GM21447 (cell line): ENCODE results near the gene KLK13.

Source experiments
- ATAC-seq: cut with Tn5 transposase; IDR thresholded peaks from one replicate; pipeline ENCODE4 v1.9.1; 2021; ENCODE audit not compliant: unreplicated experiment

The KLK13 gene

DNA sequence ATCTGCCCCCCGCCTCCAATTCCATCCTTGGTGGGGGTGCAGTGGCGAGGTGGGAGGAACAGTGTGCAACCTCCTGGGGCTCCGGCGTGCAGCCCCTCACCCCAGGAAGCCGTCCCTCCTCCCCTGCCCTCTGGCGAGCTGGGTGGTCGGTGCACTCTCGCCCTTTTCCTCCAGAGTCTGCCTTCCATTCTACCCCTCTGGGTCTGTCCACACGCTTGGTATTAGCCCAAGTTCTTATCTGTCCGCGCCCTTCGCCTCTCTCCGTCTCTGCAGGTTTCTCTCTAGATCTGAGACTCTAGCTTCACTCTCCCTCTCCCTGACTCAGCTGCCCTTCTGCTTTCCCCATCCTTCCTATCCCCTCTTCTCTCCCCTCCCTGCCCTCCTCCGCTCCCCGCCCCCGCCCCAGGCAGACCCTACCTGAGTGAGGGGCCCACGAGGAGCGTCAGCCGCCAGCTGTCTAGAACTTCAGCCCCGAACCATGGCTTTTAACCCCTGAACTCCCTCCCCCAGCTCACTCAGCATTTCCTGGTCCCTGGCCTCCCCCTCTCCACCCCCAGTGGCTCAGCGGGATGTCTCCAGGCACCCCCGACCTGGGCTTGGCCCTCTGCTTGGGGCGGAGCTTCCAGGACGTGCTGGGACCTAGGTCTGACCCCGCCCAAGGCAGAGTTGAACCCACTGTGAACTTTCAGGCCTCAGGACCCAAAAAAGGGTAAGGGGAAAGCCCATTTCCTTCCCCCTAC lies 499 bp upstream of the KLK13 start:
- no peak for ATAC-seq

DNA sequence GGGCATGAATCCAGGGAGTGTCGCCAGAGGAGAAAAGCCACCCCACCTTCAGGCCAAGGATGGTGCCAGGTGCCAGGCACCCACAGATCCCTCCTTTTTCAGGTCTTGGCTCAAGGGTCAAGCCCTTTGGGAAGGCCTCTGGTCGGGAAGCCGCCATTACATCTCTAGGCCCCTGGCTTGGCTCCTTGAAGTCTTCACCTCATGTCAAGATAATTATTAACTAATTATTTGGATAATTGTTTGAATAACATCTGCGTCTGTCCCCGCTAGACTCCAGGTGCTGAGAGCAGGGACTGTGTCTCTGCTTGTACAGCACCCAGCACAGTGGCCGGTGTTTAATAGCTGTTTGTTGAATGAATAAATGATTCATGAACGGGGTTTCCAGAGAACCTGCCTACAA lies 1.2 kb downstream of the KLK13 start:
- ATAC-seq, result no peak

DNA sequence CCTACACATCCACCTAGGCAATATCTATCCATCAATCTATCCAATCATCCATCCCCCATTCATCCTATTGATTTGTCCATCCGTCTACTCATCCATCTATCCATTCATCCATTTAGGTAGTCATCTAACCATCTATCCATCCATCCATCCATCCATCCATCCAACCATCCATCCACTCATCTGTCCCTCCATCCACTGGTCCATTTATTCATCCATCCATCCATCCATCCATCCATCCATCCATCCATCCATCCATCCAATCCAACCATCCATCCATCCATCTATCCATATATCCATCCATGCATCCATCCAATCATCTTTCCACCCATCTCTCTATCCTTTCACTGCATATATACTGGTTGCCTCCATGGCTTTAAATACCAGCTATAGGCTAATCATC lies 3.9 kb downstream of the KLK13 start:
- ATAC-seq, result no peak

DNA sequence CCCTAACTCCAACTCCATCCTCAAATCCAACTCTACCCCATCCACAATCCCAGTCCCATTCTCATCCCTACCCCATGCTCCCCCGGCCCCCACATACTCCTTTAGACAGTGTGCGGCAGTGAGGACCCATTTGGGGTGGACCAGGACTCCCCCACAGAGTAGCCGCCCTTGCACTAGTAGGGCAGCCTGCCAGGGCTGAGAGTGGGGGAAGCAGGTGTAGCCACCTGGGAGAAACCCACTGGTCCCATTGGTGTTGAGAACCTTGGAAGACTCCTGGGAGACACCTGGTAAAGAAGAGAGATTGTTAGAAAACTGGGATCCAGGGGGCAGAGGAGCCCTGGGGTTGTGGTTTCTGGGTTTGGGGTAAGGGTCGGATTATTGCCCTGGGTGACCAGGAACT lies 4.6 kb downstream of the KLK13 start:
- no peak for ATAC-seq

DNA sequence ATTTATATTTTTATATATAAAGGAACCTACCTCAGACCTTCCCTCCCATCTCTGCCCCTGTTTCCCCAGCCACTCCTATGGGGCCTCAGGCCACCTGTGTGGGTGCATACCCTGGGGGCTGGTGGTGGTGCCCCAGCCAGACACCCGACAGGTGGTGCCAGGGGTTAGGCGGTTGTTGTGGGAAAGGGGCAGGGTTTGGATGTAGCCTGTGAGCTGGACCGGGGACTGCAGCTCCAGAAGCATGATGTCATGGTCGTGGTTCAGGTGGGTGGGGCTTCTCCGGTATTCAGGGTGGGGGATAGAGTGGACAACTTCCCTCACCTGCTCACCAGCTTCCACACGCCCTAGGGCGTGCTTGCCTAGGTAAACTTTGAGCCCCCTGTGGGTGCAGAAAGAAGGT lies 5.2 kb downstream of the KLK13 start:
- no peak for ATAC-seq

DNA sequence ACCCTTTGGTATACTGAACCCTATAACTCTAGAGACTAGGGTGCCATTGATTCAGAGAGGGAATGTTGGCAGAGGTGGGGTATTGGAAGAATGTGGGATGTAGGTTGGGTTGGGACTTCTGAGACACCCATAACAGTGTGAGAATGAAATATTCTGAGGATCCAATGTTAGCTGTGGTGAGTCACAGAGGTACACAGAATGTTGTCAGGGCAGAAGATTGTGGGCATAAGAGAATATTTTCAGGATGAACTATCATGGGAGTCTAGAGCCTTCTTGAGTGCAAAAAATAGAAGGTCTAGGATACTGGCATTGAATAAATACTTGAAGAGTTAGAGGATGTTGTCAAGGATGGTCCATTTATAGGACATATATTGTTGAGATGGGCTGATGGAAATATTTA lies 9.0 kb downstream of the KLK13 start:
- no peak for ATAC-seq

DNA sequence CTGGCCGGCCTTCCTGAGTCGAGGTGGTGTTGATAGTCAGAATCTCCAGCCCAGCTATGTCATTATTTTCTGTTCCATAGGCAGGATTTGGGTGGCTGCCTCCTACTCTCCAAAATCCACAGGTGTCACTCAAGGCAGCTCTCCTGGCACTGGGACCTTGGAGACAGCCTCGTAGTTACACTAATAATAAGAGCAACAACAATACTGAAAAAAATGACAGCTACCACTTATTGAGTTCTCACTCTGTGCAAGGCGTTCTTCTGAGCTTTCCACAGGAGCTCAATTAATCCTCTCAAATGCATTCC lies 17.9 kb downstream of the KLK13 start:
- no peak for ATAC-seq

DNA sequence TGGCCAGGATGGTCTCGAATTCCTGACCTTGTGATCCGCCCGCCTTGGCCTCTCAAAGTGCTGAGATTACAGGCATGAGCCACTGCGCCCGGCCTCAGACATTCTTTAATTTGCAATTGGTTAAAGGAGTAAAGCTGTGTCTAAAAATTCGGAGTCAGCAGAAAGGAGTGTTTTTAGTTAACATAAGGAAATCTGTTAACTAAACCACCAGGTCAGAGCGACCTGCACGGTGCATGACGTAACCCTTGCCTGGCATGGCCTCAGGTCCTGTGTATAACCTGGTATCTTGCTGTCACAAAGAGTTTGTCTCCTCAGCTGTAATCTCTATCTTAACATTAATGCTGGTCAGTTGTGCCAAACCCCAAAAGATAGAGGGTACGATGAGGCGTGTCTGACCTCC lies 20.6 kb downstream of the KLK13 start:
- ATAC-seq, result no peak

DNA sequence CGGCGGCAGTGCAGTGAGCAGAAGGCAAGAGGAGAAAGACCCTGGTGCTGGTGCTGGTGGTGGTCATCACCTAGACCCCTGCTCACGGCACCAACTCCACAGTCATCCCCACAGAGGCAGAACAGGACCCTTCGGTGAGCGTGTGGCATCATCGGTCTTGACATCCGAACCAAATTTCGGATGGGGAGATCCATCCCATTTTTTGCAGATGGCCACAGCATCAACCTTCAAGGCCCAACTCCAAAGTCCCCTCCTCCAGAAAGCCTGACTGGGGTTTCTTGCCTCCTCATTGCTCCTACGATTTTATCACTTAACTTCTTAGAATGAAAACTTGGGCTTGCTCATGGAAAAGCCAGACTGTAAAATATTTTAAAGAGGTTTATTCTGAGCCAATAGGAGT lies 21.4 kb downstream of the KLK13 start:
- no peak for ATAC-seq

DNA sequence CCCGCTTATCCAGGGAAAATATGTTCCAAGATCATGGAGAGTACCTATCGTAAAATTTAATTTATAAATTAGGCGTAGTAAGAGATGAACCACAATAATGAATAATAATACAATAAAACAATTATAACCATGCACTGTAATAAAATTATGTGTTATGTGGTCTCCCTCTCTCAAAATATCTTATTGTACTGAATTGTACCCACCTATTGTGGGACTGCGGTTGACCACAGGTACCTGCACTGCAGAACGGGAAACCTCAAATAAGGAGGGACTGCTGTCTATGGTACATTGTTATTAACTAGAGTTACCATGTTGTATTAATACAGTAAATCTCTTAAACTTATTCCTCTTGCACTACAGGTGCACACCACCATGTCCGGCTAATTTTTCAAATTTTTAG lies 24.7 kb downstream of the KLK13 start:
- ATAC-seq, result no peak

DNA sequence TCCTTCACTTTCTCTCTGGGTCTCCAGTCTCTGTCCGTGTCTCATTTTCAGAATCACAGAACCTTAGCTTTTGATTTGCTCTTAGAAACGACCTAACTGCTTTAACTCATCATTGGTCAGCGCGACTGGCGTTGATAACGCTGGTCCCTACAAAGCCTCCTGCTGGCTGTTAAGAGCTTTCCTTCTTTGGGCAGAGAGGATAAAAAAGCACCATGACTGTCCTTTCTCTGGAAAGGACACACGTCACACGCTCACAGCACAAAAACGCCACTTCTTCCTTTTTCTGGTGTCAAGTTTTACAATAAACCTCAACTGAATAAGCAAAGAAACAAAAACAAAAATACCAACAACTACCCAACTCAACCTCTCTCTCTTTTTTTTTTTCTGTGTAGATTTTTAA lies 28.4 kb downstream of the KLK13 start:
- no peak for ATAC-seq

DNA sequence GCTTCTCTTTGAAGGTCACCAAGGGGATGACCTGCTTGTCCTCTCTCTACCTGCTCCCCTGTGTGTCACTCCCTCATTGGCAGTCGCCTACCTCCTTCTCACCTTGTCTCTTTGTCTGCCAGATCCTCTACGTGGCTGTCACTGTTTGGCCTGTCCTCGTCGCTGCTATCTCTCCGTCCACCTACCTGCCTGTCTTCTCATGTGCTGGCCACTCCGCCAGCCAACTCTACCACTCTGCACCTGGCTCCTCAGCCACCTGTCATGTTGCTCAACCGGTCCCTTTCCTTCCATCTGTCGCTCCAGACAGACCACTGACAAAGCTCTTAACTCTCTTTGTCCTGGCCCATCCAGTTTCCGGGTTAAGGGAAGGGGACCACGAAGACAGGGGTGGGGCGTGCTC lies 30.2 kb downstream of the KLK13 start, which contains the start of gene KLK12:
Gene KLK12, minus strand, starts transcription at position 299 of the 400 bp plus-strand sequence. CDS start 381 bp downstream, outside the sequence.
- no peak for ATAC-seq

DNA sequence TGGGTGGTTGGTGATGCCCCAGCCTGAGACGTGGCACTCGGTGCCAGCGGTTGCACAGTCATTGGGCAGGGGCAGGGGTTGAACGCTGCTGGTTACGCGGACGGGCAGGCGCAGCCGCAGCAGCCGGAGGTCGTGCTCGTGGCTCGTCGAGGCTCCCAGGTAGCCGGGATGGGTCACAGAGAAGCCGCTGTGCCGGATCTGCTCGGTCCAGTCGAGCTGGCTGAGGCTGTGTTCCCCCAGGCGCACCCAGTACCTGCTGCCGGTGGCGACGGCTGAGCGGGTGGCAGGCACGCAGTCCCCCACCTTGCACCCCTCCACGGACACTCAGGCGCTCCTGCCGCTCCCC lies 33.0 kb downstream of the KLK13 start:
- no peak for ATAC-seq

DNA sequence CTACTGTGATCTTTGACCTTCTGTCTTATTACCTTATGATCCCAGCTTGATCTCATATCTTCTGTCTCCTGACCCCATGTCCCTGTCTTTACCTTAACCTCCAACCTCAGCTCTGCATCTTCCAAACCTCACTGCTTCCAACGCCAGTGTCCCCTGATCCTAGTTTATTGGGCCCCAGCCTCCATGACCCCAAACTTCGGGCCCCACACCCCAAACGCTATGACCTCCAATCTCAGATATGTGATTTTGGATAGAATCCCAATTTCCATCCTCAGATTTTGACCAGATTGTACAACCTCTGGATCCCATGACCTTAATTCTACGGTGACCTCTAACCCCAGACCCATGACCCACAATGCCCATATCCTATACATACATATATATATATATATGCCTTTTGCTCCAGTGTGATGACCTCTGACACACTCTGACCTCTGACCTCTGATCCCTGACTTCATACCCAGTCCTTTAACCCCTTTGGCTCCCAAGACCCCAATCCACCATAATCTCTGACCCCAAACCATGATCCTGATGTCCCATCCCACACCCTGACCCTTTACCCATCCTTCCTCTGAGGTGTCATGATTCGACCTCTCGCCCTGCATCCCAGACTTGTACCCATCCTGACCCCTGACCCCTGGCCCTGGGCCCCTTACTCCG lies 33.5 kb downstream of the KLK13 start:
- ATAC-seq, result no peak

DNA sequence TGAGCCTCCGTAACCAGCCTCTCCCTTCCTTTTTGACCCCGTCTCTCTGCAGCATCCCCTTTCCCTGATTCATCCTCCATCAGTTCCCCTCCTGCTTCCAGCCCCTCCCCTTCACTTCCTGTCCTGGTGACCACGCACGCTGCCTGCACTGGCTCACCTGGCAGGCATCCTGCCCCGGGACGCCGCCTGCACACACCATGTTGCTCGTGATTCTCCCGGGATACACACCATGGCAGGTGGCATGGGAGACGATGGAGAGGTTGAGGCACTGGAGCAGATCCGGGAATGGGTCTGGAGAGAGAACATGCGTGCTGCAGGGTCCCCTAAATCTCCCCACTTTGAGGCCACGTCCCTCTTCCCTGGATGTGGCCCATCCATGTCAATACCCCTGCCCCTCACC lies 34.3 kb downstream of the KLK13 start:
- no peak for ATAC-seq

DNA sequence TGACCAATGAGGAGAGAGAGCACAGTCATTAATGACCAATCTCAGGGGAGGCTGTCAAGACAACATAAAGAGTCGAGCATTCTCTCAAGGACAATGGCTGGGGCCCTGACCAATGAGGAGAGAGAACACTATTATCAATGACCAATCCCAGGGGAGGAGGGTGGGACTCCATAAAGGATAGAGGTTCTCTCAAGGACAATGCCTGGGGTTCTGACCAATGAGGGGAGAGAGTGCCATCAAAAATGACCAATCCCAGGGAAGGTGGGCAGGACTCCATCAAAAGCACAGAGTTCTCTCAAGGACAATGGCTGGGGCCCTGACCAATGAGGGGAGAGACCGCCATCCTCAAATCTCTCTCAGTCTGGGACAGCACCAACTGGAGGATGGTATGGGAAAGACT lies 35.2 kb downstream of the KLK13 start:
- ATAC-seq, result no peak

DNA sequence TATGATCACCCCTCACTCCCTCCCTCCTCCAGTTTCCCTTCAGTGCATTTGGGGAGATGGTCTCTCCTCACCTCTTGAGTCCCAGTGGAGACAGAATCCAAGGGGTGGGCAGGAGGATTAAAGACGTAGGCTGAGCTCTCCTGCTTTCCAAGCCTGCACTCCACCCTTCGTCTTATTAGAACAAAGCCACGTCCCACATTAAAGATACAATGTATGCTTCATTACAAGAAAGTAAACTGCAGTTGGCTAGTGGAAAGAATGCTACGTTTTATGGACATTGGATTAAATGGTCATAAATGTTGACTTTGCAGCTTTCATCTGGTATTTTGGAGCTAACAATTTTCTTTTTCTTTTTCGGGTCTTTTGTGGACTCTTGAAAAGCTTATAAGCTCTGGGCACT lies 37.0 kb downstream of the KLK13 start:
- ATAC-seq, result no peak

DNA sequence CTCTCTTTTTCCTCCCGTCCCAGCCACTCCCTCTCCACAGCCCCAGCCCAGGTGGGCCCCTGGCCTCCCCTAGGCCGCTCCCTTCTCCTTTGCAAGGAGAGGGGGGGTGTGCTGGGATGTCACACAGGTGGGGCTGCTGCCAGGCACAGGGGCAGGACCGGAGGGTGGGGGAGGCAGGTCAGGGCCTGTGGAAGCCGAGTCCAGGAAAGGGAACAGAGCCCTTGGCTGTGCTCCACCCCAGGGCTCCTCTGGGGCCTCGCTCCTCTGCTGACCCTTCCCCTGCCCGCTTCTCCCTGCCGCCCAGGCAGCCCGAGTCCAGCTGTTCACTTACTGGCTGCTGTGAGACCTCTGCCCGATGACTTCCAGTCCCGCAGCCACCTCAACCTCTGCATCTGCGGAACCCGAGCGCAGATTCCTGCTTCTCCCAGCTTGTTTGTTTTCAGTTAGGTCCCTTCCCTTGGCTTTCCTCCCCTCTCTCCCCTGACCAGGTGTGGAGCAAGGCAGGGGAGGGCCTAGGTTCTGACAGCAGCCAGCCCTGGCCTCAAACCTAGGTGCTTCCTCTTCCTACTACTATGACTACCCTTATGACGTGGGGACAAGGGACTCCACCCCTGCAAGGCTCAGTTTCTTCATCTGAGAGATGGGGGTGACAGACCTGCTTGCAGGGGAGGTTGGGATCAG lies 37.6 kb downstream of the KLK13 start:
- ATAC-seq, result no peak

DNA sequence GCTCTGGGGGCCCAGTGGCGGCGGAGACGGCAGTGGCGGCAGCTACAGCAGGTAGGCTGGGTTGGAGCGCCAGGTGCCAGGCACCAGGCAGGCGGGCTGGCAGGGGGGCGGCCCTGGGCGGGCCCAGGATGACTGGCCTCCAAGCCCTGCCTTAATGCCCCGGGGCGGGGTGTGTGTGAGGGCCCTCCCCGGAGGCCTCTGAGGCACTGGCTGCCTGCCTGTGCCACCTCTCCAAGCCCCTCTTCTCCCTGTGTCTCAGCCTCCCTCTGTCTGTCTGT lies 38.4 kb downstream of the KLK13 start, which contains the start of gene KLK11:
Gene KLK11, minus strand, starts transcription at position 63 of the 278 bp plus-strand sequence. CDS start 985 bp downstream, outside the sequence.
- ATAC-seq, result no peak

DNA sequence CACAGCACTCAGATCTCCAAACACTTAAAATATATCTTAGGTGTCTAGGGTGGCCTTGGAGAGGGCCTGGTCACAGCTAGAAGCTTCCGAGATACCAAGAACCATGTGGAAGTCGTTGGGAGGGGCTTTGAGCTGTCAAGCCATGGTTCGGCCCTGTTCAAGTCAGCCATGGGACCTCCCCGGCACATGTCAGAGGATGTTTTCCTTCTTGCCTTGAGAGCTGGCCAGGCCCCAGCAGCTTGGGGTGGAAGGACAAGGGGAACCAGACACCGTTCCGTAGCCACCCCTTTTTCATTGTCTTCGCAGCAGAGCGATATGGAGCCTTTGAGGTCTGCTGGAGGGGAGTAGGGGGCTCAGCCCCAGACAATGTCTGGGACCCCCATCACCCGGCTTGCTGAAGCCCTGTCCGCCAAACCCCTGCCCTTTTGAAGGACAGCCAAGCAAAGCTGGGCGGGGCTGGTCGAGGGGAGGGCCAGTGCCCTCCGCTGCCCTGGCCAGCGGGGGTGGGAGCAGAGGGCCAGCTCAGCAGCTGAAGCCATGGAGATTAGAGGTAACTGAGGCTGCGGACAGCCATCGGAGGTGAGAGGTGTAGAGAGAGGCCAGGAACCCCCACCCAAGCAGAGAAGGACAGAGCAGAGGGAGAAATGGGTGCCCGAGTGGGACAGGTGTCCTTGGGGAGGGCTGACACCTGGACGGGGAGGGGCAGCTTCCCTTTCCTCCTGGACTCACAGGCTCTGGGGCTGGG lies 38.9 kb downstream of the KLK13 start:
- ATAC-seq, result no peak

DNA sequence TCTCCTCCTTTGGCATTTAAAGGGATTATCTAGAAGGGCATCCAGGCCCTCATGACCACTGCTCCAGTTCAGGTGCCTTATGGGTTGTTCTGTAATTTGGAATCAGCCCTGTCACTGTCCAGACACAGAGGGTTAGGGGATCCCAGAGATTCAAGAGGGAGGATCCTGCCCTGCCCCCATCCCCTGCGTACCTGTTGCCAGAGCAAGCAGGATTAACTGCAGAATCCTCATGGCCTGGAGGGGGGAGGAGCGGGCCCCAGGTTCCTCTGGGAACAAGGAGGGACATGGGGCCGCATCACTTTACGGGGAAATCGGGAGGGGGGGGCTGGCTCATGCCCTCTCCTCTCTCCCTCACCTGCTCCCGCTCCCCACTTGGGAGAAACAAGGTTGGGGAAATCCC lies 39.5 kb downstream of the KLK13 start:
- ATAC-seq, result no peak

DNA sequence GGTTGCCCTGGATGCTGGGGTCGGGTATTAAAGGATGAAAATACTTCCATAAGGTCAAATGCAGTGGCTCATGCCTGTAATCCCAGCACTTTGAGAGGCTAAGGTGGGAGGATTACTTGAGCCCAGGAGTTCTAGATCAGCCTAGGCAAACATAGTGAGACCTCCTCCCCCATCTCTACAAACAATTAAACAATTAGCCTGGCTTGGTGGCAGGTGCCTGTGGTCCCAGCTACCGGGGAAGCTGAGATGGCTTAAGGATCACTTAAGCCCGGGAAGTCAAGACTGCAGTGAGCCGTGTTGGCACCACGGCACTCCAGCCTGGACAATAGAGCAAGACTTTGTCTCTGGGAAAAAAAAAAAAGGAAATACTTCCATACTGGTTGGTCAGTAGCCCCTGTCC lies 40.0 kb downstream of the KLK13 start:
- no peak for ATAC-seq
